GM19240 (cell line): ENCODE data around the gene DNAJC12.
"Not testable (repeated sequence)": the region's sequence is repeated elsewhere in the genome, so short reads cannot be mapped to it uniquely, and the experiment has no call there.

Experiments used
- DNase-seq: peaks from one replicate; pipeline ENCODE4 v3.0.0; 2011; ENCODE audit warnings: low spot score; ENCODE audit not compliant: insufficient read length

Gene DNAJC12

DNA sequence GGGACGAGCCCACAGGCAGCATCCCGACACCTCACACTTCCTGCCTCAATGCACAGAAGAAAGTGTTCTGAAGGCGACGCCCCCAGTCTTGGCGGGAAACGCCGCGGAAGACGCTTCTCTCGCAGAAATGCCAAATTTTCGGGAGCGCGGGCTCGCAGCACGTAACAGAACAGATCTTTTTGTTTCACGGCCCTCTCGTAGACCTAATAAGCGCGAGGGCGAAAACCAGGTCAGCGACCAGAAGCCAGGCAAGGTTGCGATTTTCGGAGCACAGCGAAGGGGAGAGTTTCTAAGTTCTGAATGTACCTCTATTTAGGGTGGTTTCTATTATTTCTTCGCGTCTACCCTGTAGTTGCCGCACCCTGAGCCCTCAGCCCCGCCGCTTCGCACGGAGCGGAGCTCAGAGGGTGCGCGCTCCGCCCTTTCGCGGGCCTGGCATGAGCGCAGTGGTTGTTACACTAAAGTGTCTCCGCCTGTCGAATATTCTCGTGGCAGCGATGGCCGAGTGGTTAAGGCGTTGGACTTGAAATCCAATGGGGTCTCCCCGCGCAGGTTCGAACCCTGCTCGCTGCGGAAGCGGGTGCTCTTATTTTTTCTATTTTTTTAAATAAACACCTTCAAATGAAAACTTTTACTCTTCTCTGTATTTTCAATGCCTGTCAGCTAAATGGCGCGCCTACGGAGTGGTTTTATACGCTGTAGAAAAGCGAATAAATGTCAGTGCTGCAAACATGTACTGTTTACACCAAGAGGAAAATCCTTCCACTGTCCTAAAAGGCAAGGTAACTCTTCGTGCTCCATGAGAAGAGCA, 73.8 kb downstream of the DNAJC12 start:
- no peak for DNase-seq

DNA sequence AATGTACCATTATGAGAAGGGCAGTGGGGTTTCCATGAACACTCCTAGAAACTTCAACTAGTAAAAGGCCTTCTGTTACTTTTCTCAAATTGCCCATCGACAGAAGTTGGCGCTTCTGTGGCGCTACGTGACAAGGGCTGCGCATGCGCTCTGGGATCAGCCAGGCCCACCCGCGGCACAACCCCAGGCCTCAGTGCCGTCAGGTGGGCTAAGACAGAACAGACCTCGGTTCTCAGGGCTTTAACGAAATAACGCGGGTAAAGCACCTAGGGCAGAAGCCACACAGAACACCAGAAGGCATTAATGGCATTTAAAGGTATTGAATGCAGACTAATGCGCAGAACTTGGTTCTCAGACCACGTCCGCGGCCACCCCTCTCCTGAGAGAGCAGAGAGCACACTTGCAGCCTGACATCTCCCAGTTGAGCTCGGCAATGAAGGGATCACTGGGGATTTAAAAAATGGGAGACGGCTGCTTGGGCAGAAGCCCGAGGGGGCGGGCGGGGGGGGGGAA, 74.4 kb downstream of the DNAJC12 start:
- DNase-seq: no peak

DNA sequence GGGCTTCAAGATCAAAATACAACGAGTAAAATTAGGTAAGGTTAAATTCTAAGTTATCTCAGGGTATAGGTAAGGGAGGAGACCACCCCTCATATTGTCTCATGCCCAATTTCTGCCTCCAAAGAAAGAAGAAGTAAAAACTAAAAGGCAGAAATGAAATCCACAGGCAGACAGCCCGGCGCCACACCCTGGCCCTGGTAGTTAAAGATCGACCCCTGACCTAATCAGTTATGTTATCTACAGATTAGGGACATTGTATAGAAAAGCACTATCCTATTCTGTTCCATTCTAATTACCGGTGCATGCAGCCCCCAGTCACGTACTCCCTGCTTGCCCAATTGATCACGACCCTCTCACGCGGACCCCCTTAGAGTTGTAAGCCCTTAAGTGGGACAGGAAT, 75.4 kb downstream of the DNAJC12 start:
- not testable (repeated sequence) for DNase-seq

DNA sequence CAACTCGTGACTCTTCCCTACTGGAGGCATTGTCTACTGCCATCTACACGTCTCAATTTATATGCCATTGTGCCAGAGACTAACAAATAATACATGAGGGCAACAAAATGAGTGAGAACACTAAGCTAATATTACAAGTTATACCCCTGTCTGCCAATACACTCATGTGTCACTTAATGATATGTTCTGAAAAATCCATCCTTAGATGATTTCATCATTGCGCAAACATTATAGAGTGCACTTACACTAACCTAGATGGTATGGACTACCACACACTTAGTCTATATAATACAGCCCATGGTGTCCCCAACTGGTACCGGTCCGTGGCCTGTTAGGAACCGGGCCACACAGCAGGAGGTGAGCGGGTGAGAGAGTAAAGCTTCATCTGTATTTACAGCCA, 77.7 kb downstream of the DNAJC12 start:
- DNase-seq: no peak
